ENCODE data around the gene EXOC4. TPM values are rescaled to one million over a fixed set of nuclear protein-coding genes. Genes with fewer than 3 reads are reported as not detected.

Gene EXOC4
- total RNA-seq, 1 donor from 2014 or later, result 99.2 TPM

- Histone ChIP-seq H3K27ac (no peak overlapping the region), H3K9me3 (no peaks in the 10 kb centered on the region), H3K36me3 (peaks cover 0 to 29% of the 10 kb centered on the region in 2 donors), H3K4me3 (no peak overlapping the region), H3K4me1 (no peaks in the 10 kb centered on the region), H3K27me3 (no peaks in the 10 kb centered on the region)
- DNase-seq (ENCODE audit: extremely low spot score in 2 of 2), result no peak
- intact Hi-C loops (cut with DNase I), result no loop called here
- no peak for TF ChIP-seq CTCF (IDR thresholded peaks at IDR 0.05)
- TF ChIP-seq POLR2AphosphoS5 (IDR thresholded peaks at IDR 0.05; ENCODE audit: insufficient read depth in 1 of 2, low read depth in 1 of 2), result no peak
- TF ChIP-seq POLR2A (IDR thresholded peaks at IDR 0.05), result no peak
Measured at GRCh38 chr7:133309333-133309732, 56.5 kb downstream of the EXOC4 start.

GRCh38 chr7:133310232-133310862 lies 57.5 kb downstream of the EXOC4 start:
- no peaks in the 10 kb centered on the region for H3K4me1 ChIP-seq
- intact Hi-C loops (cut with DNase I), result no loop called here
- H3K4me3 ChIP-seq, result no peak overlapping the region
- no peaks in the 10 kb centered on the region for H3K9me3 ChIP-seq
- no peak for DNase-seq (ENCODE audit: extremely low spot score in 2 of 2)
- peaks cover 0 to 29% of the 10 kb centered on the region in 2 donors for H3K36me3 ChIP-seq
- no peak overlapping the region for H3K27ac ChIP-seq
- TF ChIP-seq POLR2AphosphoS5 (IDR thresholded peaks at IDR 0.05; ENCODE audit: insufficient read depth in 1 of 2, low read depth in 1 of 2), result no peak
- no peak for TF ChIP-seq CTCF (IDR thresholded peaks at IDR 0.05)
- no peak for TF ChIP-seq POLR2A (IDR thresholded peaks at IDR 0.05)
- no peaks in the 10 kb centered on the region for H3K27me3 ChIP-seq

GRCh38 chr7:133313575-133313974 lies 60.7 kb downstream of the EXOC4 start:
- TF ChIP-seq POLR2A (IDR thresholded peaks at IDR 0.05) (no peak), POLR2AphosphoS5 (IDR thresholded peaks at IDR 0.05; ENCODE audit: insufficient read depth in 1 of 2, low read depth in 1 of 2) (no peak), CTCF (IDR thresholded peaks at IDR 0.05) (no peak)
- Histone ChIP-seq H3K9me3 (no peaks in the 10 kb centered on the region), H3K27ac (no peak overlapping the region), H3K4me1 (no peaks in the 10 kb centered on the region), H3K36me3 (peaks cover 0 to 10% of the 10 kb centered on the region in 2 donors), H3K27me3 (no peaks in the 10 kb centered on the region), H3K4me3 (no peak overlapping the region)
- DNase-seq (ENCODE audit: extremely low spot score in 2 of 2), result no peak
- intact Hi-C loops (cut with DNase I), result no loop called here

- no peaks in the 10 kb centered on the region for H3K4me1 ChIP-seq
- H3K36me3 ChIP-seq, result peaks cover 0 to 10% of the 10 kb centered on the region in 2 donors
- H3K27me3 ChIP-seq, result no peaks in the 10 kb centered on the region
- no peak overlapping the region for H3K4me3 ChIP-seq
- intact Hi-C loops (cut with DNase I), result no loop called here
- no peak overlapping the region for H3K27ac ChIP-seq
- no peaks in the 10 kb centered on the region for H3K9me3 ChIP-seq
- no peak for DNase-seq (ENCODE audit: extremely low spot score in 2 of 2)
- TF ChIP-seq POLR2AphosphoS5 (IDR thresholded peaks at IDR 0.05; ENCODE audit: insufficient read depth in 1 of 2, low read depth in 1 of 2) (no peak), POLR2A (IDR thresholded peaks at IDR 0.05) (no peak), CTCF (IDR thresholded peaks at IDR 0.05) (no peak)
Measured at GRCh38 chr7:133314084-133314483, 61.2 kb downstream of the EXOC4 start.

GRCh38 chr7:133315332-133316040 lies 62.6 kb downstream of the EXOC4 start:
- Histone ChIP-seq H3K9me3 (no peaks in the 10 kb centered on the region), H3K4me1 (no peaks in the 10 kb centered on the region), H3K27ac (no peak overlapping the region), H3K4me3 (no peak overlapping the region), H3K36me3 (peaks cover 0 to 10% of the 10 kb centered on the region in 2 donors), H3K27me3 (no peaks in the 10 kb centered on the region)
- intact Hi-C loops (cut with DNase I), result no loop called here
- TF ChIP-seq CTCF (IDR thresholded peaks at IDR 0.05) (no peak), POLR2A (IDR thresholded peaks at IDR 0.05) (no peak), POLR2AphosphoS5 (IDR thresholded peaks at IDR 0.05; ENCODE audit: insufficient read depth in 1 of 2, low read depth in 1 of 2) (no peak)
- DNase-seq (ENCODE audit: extremely low spot score in 2 of 2), result no peak

Data from vagina (tissue), 2 donors.